Activated naive CD4-positive, alpha-beta T cell (primary cell): ENCODE measurements around the gene MTHFD2.
"Not testable (repeated sequence)": the region's sequence is repeated elsewhere in the genome, so short reads cannot be mapped to it uniquely, and the experiment has no call there.

ENCODE experiments used
- DNase-seq, 4 experiments: peaks; one replicate each; lab custom pipeline; 2025; lab: John Stamatoyannopoulos, UW

The MTHFD2 gene

DNA sequence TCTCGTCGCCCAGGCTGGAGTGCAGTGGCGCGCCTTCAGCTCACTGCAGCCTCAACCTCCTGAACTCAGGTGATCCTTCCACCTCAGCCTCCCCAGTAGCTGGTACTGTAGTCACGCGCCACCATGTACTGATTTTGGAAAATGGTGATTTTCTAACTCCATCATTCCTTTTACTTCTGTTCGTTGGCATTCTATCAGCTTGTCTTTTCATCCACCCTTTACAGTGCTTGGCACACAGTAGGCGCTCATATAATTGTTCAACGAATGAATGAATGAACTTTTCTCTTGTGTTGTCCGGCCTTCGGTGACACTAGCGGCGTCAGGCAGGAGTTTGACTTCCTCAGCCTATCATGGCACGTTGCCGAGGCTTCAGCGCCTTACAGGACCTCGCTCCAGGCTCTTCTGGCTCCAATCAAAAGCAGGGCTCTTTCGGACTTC lies 373 bp upstream of the MTHFD2 start:
- no peak for DNase-seq

GRCh38 chr2:74199275-74199701 lies 873 bp downstream of the MTHFD2 start:
- DNase-seq: no peak

GRCh38 chr2:74199871-74200305 lies 1.5 kb downstream of the MTHFD2 start:
- DNase-seq: no peak

DNA sequence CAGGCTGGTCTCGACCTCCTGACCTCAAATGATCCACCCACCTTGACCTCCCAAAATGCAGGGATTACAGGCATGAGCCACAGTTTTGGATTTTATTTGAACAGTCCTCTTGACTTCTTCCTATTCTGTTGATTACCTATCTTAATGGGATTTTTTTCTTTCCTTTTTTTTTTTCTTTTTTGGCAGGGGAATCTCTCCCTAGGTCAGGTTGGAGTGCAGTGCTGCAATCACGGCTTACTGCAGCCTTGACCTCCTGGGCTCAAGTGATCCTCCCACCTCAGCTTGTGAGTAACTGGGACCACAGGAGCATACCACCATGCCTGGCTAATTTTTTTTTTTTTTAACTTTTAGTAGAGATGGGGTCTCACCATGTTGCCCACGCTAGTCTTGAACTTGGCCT lies 2.8 kb downstream of the MTHFD2 start:
- DNase-seq: no peak

- DNase-seq: no peak
These were observed 3.2 kb downstream of the MTHFD2 start for GRCh38 chr2:74201596-74201995.

DNA sequence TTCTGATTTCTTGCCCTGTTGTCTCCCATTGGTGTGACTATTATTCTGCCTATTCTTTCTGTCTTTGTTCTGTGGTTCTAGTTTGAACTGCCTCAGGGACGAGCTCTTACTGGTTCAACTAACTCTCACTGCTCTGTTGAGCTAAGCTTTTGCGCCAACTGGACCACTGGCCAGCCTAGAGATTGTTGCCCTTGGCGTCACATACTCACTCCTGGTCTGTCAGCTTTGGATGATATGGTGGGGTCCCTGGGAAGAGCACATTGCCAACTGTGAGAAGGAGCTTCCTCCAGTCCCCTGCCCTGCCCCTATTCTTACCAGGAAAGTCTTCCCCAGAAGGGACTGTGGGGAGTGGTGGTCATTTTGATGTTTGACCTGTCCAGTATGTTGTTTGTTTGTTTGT lies 6.0 kb downstream of the MTHFD2 start:
- DNase-seq: no peak

GRCh38 chr2:74205113-74205512 lies 6.7 kb downstream of the MTHFD2 start:
- DNase-seq: no peak

- peak in 2 of 4 experiments; percentile 3 to 5 for DNase-seq
These were observed 7.2 kb downstream of the MTHFD2 start for GRCh38 chr2:74205596-74205995.

- peak in 1 of 4 experiments; percentile 4 for DNase-seq
These were observed 7.8 kb downstream of the MTHFD2 start for GRCh38 chr2:74206180-74206688.

DNA sequence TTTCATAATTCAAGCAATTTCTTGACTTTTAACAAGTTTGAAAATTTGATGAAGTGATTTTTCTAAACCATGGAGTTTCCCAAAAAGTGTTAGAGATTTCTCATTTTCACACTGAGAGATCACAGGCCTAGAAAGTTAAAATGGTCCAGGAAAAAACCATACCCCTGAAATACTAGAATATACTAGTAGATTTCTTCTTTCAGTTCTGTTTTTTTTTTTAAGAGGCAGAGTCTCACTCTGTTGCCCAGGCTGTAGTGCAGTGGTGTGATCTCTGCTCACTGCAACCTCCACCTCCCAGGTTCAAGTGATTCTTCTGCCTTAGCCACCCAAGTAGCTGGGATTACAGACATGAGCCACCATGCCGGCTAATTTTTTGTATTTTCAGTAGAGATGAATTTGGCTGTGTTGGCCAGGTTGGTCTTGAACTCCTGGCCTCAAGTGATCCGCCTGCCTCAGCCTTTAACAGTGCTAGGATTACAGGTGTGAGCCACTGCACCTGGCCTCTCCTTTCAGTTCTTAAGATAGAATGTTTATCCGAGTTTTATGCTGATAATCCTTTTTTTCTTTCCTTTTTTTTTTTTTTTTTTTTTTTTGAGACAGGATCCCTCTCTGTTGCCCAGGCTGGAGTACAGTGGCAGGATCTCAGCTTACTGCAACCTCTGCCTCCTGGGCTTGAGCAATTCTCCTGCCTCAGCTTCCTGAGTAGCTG lies 14.4 kb downstream of the MTHFD2 start:
- no peak for DNase-seq

- DNase-seq: not testable (repeated sequence)
These were observed 17.4 kb downstream of the MTHFD2 start for GRCh38 chr2:74215771-74216170.

GRCh38 chr2:74216642-74217041 lies 18.2 kb downstream of the MTHFD2 start:
- no peak for DNase-seq

DNA sequence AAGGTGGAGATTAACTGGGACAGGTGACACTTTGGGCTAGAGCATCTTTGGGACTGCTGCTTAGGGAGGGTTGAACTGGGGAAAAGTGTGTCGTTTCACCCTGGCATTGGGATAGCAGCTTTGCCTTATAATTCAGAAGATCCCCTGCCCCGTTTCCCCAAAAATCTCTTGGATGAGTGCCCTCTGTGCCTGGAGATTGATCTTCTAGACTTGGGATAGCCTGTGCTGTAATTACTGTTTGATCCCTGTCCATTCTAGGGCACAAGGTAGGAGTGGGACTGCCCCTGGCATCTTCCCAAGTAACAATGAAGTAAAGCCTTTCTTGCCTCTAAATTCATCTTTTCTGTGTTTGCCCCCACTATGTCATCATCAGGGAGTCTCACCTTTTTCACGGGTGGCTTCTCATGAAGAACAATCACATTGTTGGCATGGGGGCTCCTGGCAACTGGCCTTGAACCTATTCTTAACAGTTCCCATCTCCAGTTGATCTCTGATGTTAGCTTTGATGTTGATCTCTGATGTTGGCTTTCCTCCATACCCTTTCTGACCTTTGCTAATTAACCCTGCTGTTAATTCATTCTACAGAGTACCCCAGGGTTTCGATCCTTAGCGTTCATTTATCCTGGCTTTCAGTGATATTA lies 21.6 kb downstream of the MTHFD2 start:
- DNase-seq: no peak

DNA sequence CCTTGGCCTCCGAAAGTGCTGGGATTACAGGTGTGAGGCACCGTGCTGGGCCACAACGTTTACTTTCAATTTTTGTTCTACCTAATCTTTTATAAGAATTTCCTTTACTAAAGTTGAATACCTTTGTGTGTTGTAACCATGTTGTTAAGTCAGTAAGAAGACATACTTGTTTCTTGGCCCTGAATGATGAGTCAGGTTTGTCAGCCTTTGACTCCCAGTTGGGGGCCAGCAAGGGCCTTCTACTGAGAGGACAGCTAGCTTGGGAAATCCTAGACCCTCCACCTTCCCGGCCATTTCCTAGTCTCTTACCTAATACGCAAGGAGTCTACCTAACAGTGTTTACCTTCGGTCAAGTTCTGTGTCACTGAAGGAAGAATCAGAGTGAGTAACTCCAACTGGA lies 22.7 kb downstream of the MTHFD2 start:
- no peak for DNase-seq

- DNase-seq: no peak
These were observed 23.3 kb downstream of the MTHFD2 start for GRCh38 chr2:74221604-74222299.

GRCh38 chr2:74222300-74222650 lies 23.9 kb downstream of the MTHFD2 start:
- no peak for DNase-seq

DNA sequence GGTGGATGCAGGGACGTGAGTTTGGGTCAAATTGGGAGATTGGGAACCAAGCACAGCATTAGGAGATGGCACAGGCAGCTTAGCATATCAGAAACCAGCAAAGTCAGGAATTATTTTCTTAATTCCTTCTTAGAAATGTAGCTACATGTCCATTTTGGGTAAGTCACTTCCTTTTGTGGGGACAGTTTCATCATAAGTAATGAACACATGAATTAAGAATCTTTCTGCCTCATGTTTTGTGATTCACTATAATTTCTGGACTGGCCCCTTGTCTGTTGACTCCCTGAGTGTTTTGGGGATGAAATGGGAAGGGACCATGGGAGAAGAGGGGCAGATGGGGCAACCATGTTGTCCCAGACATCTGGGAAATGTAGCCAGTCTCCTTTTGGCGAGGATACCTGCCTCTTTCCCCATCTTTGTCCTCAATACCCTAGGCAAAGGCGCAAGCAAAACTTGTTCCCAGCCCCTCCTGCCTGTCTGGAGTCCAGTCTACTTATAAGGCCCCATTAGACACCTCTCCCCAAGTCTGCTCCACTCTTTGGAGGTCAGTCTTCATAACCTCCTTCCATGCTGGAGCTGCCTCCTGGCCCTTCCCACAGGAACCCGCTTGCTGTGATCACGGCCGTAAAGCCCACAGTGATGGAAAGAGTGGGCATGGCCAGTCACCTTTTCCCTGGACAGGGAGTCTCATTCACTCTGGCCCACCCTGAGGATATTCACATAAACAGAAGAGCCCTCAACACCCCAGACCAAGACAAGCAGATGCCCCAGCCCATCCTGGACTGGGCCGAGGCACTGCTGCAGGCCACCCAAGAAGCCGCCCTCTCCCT lies 25.7 kb downstream of the MTHFD2 start:
- no peak for DNase-seq

DNA sequence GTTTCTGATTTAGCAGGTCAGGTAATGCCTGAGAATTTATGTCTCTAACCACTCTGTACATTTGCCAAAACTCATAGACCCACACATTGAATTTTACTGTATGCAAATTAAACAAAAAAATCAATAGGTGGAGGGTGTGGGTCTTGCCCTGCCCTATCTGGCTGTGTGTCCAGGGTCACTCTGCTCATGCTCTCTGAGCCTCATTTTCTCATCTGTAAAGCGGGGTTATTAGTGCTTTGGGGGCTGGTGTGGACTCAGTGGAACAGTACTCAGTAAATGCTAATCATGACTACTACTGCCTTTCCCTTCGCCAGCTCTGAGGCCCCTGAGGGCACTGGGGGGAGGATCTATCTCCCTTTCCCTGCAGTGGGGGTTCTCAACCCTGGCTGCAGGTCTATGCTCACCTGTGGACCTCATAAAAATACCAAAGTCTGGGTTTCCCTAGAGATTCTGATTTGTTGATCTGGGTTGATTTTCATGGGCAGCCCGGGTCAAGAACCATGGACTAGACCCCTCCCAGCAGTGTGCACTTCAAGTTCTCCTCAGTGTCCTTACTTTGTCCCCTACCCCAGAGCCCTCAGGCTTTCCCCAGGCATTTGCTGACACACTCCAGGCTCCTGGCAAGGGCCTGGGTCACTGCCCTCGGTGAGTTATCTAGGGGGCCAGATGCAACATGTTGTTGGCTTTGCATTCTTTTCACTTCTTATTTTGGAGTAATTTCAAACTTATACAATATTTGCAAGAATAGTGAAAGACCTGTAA lies 27.5 kb downstream of the MTHFD2 start:
- no peak for DNase-seq

DNA sequence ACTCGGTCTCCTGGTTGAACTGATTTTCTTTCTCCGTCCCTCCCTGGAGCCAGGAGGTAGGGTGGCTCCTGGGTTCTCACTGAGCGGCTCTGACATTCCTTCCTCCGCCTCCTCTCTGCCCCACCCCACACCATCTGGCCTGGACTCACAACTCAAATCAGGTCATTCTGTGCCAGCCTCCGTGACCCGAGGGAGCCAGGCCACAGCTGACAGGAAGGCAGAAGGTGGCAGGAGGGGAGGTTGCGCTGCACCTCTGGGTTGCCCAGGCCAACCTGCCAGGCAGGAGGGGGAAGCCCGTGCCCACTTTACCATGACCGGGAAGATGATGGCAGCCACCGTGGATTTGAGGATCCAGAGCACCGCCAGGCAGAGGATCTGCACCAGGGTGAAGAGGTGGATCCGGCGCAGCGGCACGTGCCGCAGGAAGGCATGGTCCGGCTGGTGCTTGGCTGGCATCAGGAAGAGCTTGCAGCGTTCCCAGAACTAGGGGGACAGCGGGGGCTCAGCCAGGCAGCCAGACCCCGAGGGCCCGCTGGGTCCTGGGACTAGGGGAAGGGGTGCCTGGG lies 28.3 kb downstream of the MTHFD2 start:
- no peak for DNase-seq

DNA sequence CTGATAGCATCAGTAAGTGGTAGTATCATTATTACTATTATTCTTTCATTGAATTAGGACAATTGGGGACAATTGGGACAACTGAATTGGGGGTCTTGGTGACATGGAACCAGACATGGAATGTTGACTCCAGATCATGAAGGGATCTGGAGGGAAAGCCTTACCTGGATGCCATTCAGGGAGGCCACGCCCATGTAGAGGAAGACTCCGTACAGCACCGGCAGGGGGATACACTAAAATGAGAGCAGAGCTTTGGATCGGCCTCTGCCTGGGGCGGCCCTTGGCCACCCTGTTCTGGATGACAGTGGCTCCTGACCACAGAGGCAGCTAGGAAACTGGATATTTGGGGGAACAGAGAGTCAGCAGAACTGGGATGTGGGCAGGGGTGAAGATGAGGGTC lies 29.2 kb downstream of the MTHFD2 start:
- no peak for DNase-seq

DNA sequence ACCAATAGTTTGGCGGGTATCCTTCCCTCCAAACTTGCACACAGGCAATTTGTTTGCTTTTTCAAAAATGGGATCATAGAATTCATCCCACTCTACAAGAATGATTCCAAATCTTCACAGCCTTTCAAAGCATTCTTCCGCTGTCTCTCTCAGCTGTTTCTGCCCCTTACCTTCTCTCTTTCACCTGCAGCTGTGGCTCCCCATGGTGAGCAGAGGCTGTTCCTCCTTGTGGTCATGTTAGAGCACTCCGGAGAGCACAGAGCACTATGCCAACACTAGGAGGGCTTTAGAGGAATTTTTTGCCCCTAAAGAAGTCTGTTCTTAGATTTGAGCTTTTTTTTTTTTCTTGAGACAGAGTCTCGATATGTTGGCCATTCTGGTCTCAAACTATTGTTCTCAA lies 30.4 kb downstream of the MTHFD2 start:
- DNase-seq: no peak
